Natural killer cell (primary cell): ENCODE measurements around the gene AATK. TPM values are rescaled to one million over a fixed set of nuclear protein-coding genes. Genes with fewer than 3 reads are reported as not detected.

ENCODE experiments used
- ATAC-seq, 3 donors: fragments of 150-1000 bp in 2 of 3; fragments of 200-7000 bp in 1 of 3; cut with Tn5 transposase; 1 replicate in 1 of 3; 2 replicates in 2 of 3; pipeline ENCODE4 v1.10.0; 2021; ENCODE audit warnings: mild to moderate bottlenecking in 2 of 3, moderate library complexity in 2 of 3
- DNase-seq, 2 donors: peaks; one replicate each; pipeline versions ENCODE4 v3.0.0 to v3.0.0-alpha.2; 2013 to 2021; ENCODE audit warnings: mixed read lengths in 1 of 2
- H3K27ac ChIP-seq: one replicate; pipeline ENCODE4 v1.5.1; 2013; ENCODE audit warnings: mild to moderate bottlenecking, low read length
- H3K27me3 ChIP-seq: one replicate; pipeline ENCODE4 v1.6.1; 2013; ENCODE audit warnings: low read length; ENCODE audit not compliant: control insufficient read depth, insufficient read depth
- H3K36me3 ChIP-seq: one replicate; pipeline ENCODE4 v1.6.1; 2013; ENCODE audit warnings: low read length; ENCODE audit not compliant: control insufficient read depth, insufficient read depth
- H3K4me1 ChIP-seq: one replicate; pipeline ENCODE4 v1.6.1; 2013; ENCODE audit warnings: low read length; ENCODE audit not compliant: control insufficient read depth, insufficient read depth
- H3K4me3 ChIP-seq: one replicate; pipeline ENCODE4 v1.5.1; 2013; ENCODE audit warnings: low read length
- H3K9me3 ChIP-seq: one replicate; pipeline ENCODE4 v1.6.1; 2013; ENCODE audit warnings: low read length; ENCODE audit not compliant: control insufficient read depth, insufficient read depth
- H3K27ac Mint-ChIP-seq, 2 donors: one replicate each; pipeline ENCODE4 v1.8.0; 2022; ENCODE audit warnings: mild to moderate bottlenecking in 2 of 2, mixed read lengths in 2 of 2, moderate library complexity in 1 of 2
- H3K27me3 Mint-ChIP-seq, 2 donors: one replicate each; pipeline ENCODE4 v1.8.0; 2022; ENCODE audit warnings: low read depth in 2 of 2, mixed read lengths in 2 of 2
- H3K36me3 Mint-ChIP-seq: one replicate; pipeline ENCODE4 v1.8.0; 2022; ENCODE audit warnings: mixed read lengths
- H3K4me1 Mint-ChIP-seq, 2 donors: one replicate each; pipeline ENCODE4 v1.8.0; 2022; ENCODE audit warnings: mixed read lengths in 2 of 2
- H3K4me3 Mint-ChIP-seq: one replicate; pipeline ENCODE4 v1.8.0; 2022; ENCODE audit warnings: mild to moderate bottlenecking, moderate library complexity, mixed read lengths
- H3K9me3 Mint-ChIP-seq, 2 donors: one replicate each; pipeline ENCODE4 v1.8.0; 2022; ENCODE audit warnings: mixed read lengths in 2 of 2
- CTCF ChIP-seq: fragments of 200-600 bp; IDR thresholded peaks from one replicate; pipeline ENCODE4 v1.8.0; 2022; ENCODE audit warnings: antibody characterized with exemption
- WGBS: methylation state at CpG from one replicate; pipeline ENCODE4 v1.1.7; 2013; ENCODE audit warnings: missing lambda C conversion rate; ENCODE audit not compliant: insufficient coverage; 5-methylcytosine and 5-hydroxymethylcytosine counted together
- intact Hi-C: fragments of 100-400 bp; cut with micrococcal nuclease; formaldehyde crosslinking; loops from one replicate; pipeline ENCODE4 v1.14.2; 2022
- total RNA-seq, 4 donors: library from RNA; stranded (reverse); fragments of 120-200 nt in 1 of 4; gene quantifications; one replicate each; pipeline versions ENCODE4 v1.2.3 to v1.2.4, GENCODE V29; 2013 to 2022

AATK gene
- total RNA-seq, 3 donors from 2014 or later (not counting 1 experiment from before 2014, with no cell fraction given) = 8.5 to 13.7 (median 10.4) TPM

DNA sequence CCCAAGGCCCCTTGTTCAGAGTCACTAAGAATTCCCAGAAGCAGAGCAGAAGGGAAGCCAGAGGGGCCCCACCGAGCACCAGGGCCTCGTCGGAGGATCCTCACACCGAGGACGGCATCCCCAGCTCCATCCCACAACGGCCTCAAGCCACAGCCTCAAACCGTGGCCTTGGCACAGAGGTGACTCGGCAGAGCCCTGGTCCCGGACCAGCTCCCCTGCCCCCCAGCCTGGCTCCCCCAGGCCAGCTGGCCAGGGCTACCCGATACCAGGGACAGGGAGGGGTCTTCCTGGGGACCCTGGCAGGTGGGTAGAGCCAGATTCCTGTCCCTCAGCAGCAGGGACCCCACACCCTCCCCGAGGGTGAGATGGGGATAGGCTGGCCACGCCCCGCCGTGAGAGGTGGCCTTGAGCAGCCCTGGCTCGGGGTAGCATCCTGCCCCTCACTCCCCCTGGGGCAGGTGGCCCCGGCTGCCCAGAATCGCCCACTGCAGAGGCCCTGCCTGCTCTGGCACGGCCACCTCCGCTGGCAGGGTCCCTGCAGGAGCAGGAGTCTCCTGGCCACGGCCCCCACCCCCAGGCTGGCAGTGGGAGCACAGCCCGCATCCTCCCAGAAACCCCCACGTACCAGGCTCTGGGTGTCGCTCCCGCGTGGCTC lies 6.3 kb downstream of the AATK start:
- Histone ChIP-seq H3K27me3 (peaks cover 3% of the 10 kb centered on the region), H3K4me1 (peaks cover 22% of the 10 kb centered on the region), H3K27ac (peak overlapping the region; percentile 52), H3K4me3 (peak overlapping the region; percentile 48), H3K36me3 (no peaks in the 10 kb centered on the region), H3K9me3 (no peaks in the 10 kb centered on the region)
- TF ChIP-seq CTCF = no peak
- peak overlapping the region; percentile 71 to 90 for H3K27ac Mint-ChIP-seq
- intact Hi-C loops = no loop called here
- H3K27me3 Mint-ChIP-seq = peaks cover 0 to 4% of the 10 kb centered on the region in 2 donors
- 39% methylated on average over 25 of the region's 25 CpGs for WGBS
- H3K4me3 Mint-ChIP-seq = peak overlapping the region; percentile 31
- H3K4me1 Mint-ChIP-seq = peaks cover 4 to 18% of the 10 kb centered on the region in 2 donors
- peak; percentile 19 to 40 (median 38) for ATAC-seq
- no peaks in the 10 kb centered on the region for H3K9me3 Mint-ChIP-seq
- DNase-seq = no peak
- no peaks in the 10 kb centered on the region for H3K36me3 Mint-ChIP-seq

GRCh38 chr17:81158688-81159590 lies 7.1 kb downstream of the AATK start:
- Histone ChIP-seq H3K9me3 (no peaks in the 10 kb centered on the region), H3K4me3 (no peak overlapping the region), H3K36me3 (no peaks in the 10 kb centered on the region), H3K27ac (no peak overlapping the region), H3K27me3 (peaks cover 2% of the 10 kb centered on the region), H3K4me1 (peaks cover 22% of the 10 kb centered on the region)
- Mint-ChIP-seq H3K27me3 (no peaks in the 10 kb centered on the region), H3K4me3 (peak overlapping the region; percentile 78), H3K36me3 (no peaks in the 10 kb centered on the region), H3K9me3 (no peaks in the 10 kb centered on the region), H3K27ac (peak overlapping the region in 1 of 2 donors; percentile 77), H3K4me1 (peaks cover 4 to 18% of the 10 kb centered on the region in 2 donors)
- TF ChIP-seq CTCF = no peak
- no peak for DNase-seq
- WGBS = 91% methylated on average over 43 of the region's 43 CpGs
- no peak for ATAC-seq
- intact Hi-C loops = no loop called here

- Histone ChIP-seq H3K9me3 (no peaks in the 10 kb centered on the region), H3K4me1 (peaks cover 22% of the 10 kb centered on the region), H3K36me3 (no peaks in the 10 kb centered on the region), H3K27me3 (no peaks in the 10 kb centered on the region), H3K4me3 (no peak overlapping the region), H3K27ac (no peak overlapping the region)
- intact Hi-C loops = no loop called here
- Mint-ChIP-seq H3K27ac (no peak overlapping the region), H3K36me3 (no peaks in the 10 kb centered on the region), H3K4me3 (no peak overlapping the region), H3K9me3 (no peaks in the 10 kb centered on the region), H3K27me3 (no peaks in the 10 kb centered on the region), H3K4me1 (peaks cover 4 to 18% of the 10 kb centered on the region in 2 donors)
- WGBS = 93% methylated on average over 39 of the region's 39 CpGs
- DNase-seq = no peak
- TF ChIP-seq CTCF = no peak
- ATAC-seq = no peak
Measured at GRCh38 chr17:81157848-81158687, 8.0 kb downstream of the AATK start.
